NB4 (cell line): ENCODE measurements around the gene C2orf74.
A peak's percentile ranks its signal among the peaks of the same experiment; 100 is the strongest.

Experiments
- DNase-seq: peaks from one replicate; pipeline ENCODE4 v3.0.0; 2010; ENCODE audit warnings: low read depth
- H3K4me3 ChIP-seq: one replicate; pipeline ENCODE4 v1.5.1; 2011; ENCODE audit warnings: mild to moderate bottlenecking, low read depth, low read length, moderate library complexity
- CTCF ChIP-seq: IDR thresholded peaks from one replicate; pipeline ENCODE4 v1.5.1; 2012; ENCODE audit warnings: low read depth, low read length
- MAX ChIP-seq: IDR thresholded peaks from 2 replicates; pipeline ENCODE4 v1.6.1; 2011; ENCODE audit warnings: low read depth, low read length
- MYC ChIP-seq: IDR thresholded peaks from 2 replicates; pipeline ENCODE4 v1.6.1; 2011; ENCODE audit warnings: low read depth, low read length
- POLR2A ChIP-seq: IDR thresholded peaks from 2 replicates; pipeline ENCODE4 v1.6.1; 2011; ENCODE audit warnings: mild to moderate bottlenecking; ENCODE audit not compliant: insufficient read length; ENCODE audit errors: extremely low read depth

C2orf74 gene

GRCh38 chr2:61179701-61180639 is 18.0 kb downstream of the C2orf74 start:
- no peak for TF ChIP-seq MAX
- TF ChIP-seq POLR2A, result no peak
- no peak for TF ChIP-seq CTCF
- TF ChIP-seq MYC, result no peak
- peak overlapping the region; percentile 83 for H3K4me3 ChIP-seq
- DNase-seq, result no peak

DNA sequence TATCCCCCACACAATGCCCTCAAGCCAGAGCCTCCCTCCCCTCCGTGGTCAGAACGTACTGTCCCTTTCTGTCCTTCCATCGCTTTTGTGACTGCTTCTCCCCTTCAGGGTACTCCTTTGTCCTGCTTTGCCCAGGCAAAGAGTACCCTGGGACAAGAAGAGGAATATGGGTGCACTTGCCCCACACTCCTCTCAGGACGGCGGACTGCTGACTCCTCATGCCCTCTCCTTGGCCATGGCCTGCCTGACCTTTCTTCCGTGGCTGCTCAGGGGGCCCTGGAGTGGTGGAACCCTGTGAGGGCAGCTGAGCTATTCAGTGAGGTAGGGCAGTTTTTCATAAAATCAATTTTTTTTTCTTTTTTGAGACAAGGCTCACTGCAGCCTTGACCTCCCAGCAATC is 18.7 kb downstream of the C2orf74 start:
- DNase-seq, result no peak
- H3K4me3 ChIP-seq, result no peak overlapping the region
- TF ChIP-seq POLR2A (no peak), MYC (no peak), CTCF (no peak), MAX (no peak)

GRCh38 chr2:61181382-61182058 is 19.5 kb downstream of the C2orf74 start:
- peak overlapping the region; percentile 17 for H3K4me3 ChIP-seq
- peak; percentile 48 for DNase-seq
- TF ChIP-seq CTCF (no peak), MYC (no peak)

- no peak for TF ChIP-seq MYC
- no peak for TF ChIP-seq POLR2A
- no peak for TF ChIP-seq CTCF
- TF ChIP-seq MAX, result no peak
- no peak for DNase-seq
- no peak overlapping the region for H3K4me3 ChIP-seq
Measured at GRCh38 chr2:61182059-61182383, 20.0 kb downstream of the C2orf74 start.

GRCh38 chr2:61183795-61184194 is 21.8 kb downstream of the C2orf74 start:
- TF ChIP-seq MAX (no peak), MYC (no peak), POLR2A (no peak), CTCF (no peak)
- no peak for DNase-seq
- no peak overlapping the region for H3K4me3 ChIP-seq
